ENCODE measurements around the gene CCDC184.
A peak's percentile ranks its signal among the peaks of the same experiment; 100 is the strongest.

Gene CCDC184

GRCh38 chr12:48183091-48183875, at the start of gene CCDC184:
TSS of gene CCDC184 (plus strand) at chr12:48183644. CDS start at chr12:48184123, 479 bp downstream.
- no peak within 1 kb of the TSS for H3K27ac ChIP-seq (ENCODE audit: low read depth, low read length)
- H2AFZ ChIP-seq (ENCODE audit: low read depth, low read length, severe bottlenecking), result peak within 1 kb of the TSS; percentile 88
- no peaks in the 10 kb centered on the region for H3K79me2 ChIP-seq (ENCODE audit: insufficient read depth, low read length)
- no peaks in the 10 kb centered on the region for H3F3A ChIP-seq (ENCODE audit: insufficient read depth)
- no peaks in the 10 kb centered on the region for H3K27me3 ChIP-seq (ENCODE audit: low read length)
- H3K4me3 ChIP-seq (ENCODE audit: insufficient read depth, low read length, poor library complexity, severe bottlenecking), result peak within 1 kb of the TSS; percentile 64
- H3K9me3 ChIP-seq (ENCODE audit: insufficient read depth, low read length), result no peaks in the 10 kb centered on the region
- H3K9ac ChIP-seq (ENCODE audit: low read length), result peak within 1 kb of the TSS; percentile 49
- H3K36me3 ChIP-seq (ENCODE audit: low read length), result no peaks in the 10 kb centered on the region
- no peaks in the 10 kb centered on the region for H3K9me2 ChIP-seq (replicated peaks; ENCODE audit: insufficient read depth, low read length)
- H3K4me2 ChIP-seq (ENCODE audit: low read depth, low read length, poor library complexity, severe bottlenecking), result peak within 1 kb of the TSS; percentile 89
- no peaks in the 10 kb centered on the region for H4K20me1 ChIP-seq (ENCODE audit: low read depth, low read length)
- TF ChIP-seq EZH2phosphoT487 (conservative IDR thresholded peaks at IDR 0.05; ENCODE audit: low read length), result no peak
- peak; percentile 51 for TF ChIP-seq CTCF (IDR thresholded peaks at IDR 0.05; ENCODE audit: insufficient read depth, low read length, poor library complexity, severe bottlenecking)

- Histone ChIP-seq H2AFZ (ENCODE audit: low read depth, low read length, severe bottlenecking) (no peak overlapping the region), H3K79me2 (ENCODE audit: insufficient read depth, low read length) (no peaks in the 10 kb centered on the region), H3F3A (ENCODE audit: insufficient read depth) (no peaks in the 10 kb centered on the region), H3K27me3 (ENCODE audit: low read length) (no peaks in the 10 kb centered on the region), H3K9ac (ENCODE audit: low read length) (no peak overlapping the region), H3K9me3 (ENCODE audit: insufficient read depth, low read length) (no peaks in the 10 kb centered on the region), H3K36me3 (ENCODE audit: low read length) (0 out of 2 replicates have a peak, but pooled peaks cover 5% of the 10 kb centered on the region), H3K9me2 (replicated peaks; ENCODE audit: insufficient read depth, low read length) (no peaks in the 10 kb centered on the region), H3K4me3 (ENCODE audit: insufficient read depth, low read length, poor library complexity, severe bottlenecking) (no peak overlapping the region), H3K27ac (ENCODE audit: low read depth, low read length) (no peak overlapping the region), H4K20me1 (ENCODE audit: low read depth, low read length) (no peaks in the 10 kb centered on the region), H3K4me2 (ENCODE audit: low read depth, low read length, poor library complexity, severe bottlenecking) (no peak overlapping the region)
- TF ChIP-seq CTCF (IDR thresholded peaks at IDR 0.05; ENCODE audit: insufficient read depth, low read length, poor library complexity, severe bottlenecking) (no peak), EZH2phosphoT487 (conservative IDR thresholded peaks at IDR 0.05; ENCODE audit: low read length) (no peak)
These were observed 48.4 kb upstream of the CCDC184 start for GRCh38 chr12:48135027-48135426.

GRCh38 chr12:48142818-48143674, 40.4 kb upstream of the CCDC184 start:
- no peak overlapping the region for H3K9ac ChIP-seq (ENCODE audit: low read length)
- H3K27me3 ChIP-seq (ENCODE audit: low read length), result no peaks in the 10 kb centered on the region
- H2AFZ ChIP-seq (ENCODE audit: low read depth, low read length, severe bottlenecking), result no peak overlapping the region
- TF ChIP-seq CTCF (IDR thresholded peaks at IDR 0.05; ENCODE audit: insufficient read depth, low read length, poor library complexity, severe bottlenecking) (no peak), EZH2phosphoT487 (conservative IDR thresholded peaks at IDR 0.05; ENCODE audit: low read length) (no peak)
- H3K9me3 ChIP-seq (ENCODE audit: insufficient read depth, low read length), result no peaks in the 10 kb centered on the region
- no peak overlapping the region for H3K4me2 ChIP-seq (ENCODE audit: low read depth, low read length, poor library complexity, severe bottlenecking)
- H3F3A ChIP-seq (ENCODE audit: insufficient read depth), result 0 out of 2 replicates have a peak, but pooled peaks cover 1% of the 10 kb centered on the region
- H3K79me2 ChIP-seq (ENCODE audit: insufficient read depth, low read length), result no peaks in the 10 kb centered on the region
- H3K36me3 ChIP-seq (ENCODE audit: low read length), result peaks cover 4% of the 10 kb centered on the region
- H3K9me2 ChIP-seq (replicated peaks; ENCODE audit: insufficient read depth, low read length), result no peaks in the 10 kb centered on the region
- no peaks in the 10 kb centered on the region for H4K20me1 ChIP-seq (ENCODE audit: low read depth, low read length)
- no peak overlapping the region for H3K27ac ChIP-seq (ENCODE audit: low read depth, low read length)
- no peak overlapping the region for H3K4me3 ChIP-seq (ENCODE audit: insufficient read depth, low read length, poor library complexity, severe bottlenecking)

Data from SU-DHL-6 (cell line).